Kidney capillary endothelial cell (primary cell): Measurements from ENCODE around the gene RBM12.
"Not testable (repeated sequence)": the region's sequence is repeated elsewhere in the genome, so short reads cannot be mapped to it uniquely, and the experiment has no call there.

ENCODE experiments used
- DNase-seq: peaks from one replicate; pipeline ENCODE4 v3.0.0-alpha.2; 2018; ENCODE audit warnings: low spot score

Gene RBM12

DNA sequence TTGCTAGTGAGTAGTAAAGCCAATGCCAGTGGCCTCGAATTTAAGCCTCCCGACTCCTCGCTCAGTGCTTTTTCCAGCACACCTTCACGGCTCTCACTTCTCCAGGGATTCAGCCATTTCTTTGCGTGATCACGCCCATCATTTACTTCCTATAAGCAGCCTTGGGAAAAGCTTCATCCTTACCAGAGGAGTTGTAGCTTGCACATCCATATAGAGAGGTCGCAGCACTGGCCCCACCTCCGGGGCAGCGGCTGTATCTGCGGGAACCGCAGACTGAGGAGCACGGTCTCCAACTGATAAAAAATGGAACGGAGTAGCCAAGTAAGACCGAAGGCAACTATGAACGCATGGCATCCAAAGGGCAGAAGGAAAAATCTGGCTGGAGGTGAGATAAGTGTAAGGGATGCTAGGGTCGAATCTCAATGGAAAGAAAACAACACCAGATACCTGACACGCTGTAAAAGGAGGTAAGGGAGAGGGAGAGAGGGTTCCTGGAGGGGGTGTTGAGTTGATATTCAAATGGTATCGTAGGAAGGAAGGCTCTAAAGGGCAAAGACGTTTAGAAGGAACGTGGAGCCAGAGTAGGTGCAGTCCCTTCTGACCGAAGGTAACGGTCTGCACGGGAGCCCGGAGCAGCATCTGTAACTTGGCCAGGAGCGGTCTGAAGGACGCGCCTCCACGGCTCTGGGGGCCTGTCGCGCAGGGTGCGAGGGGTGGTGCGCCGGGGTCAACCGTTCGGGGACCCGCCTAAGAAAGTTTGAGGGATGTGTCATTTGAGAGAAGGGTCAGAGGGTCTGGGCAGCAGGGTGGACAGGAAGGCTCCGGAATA lies 33.8 kb upstream of the RBM12 start:
- DNase-seq = no peak

DNA sequence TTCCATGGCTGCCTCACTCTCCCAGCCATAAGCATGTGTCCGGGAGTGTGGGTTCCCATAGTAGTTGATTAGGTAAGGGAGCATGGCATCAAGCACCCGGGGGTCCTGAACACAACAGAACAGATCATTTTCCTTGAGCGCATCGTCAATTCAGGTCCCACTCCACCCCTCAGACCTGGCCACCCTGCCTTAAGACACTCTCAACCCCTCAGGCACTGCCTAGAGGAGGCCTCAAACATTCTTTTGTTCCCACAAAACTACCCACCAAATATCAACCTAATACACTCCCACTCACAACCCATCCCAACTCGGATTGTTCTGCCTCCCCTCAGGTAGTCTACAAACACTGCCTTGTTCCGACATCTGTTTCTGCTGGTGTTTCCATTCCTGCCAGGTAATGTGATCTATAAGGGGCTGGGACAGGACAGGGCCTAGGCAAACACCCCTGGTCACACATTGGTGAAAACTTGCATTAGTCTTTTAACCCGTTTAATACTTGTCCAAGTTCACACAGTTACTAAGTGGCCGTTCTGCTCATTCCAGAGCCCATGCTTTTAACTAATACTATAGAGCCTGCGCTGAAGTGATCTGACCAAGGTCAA lies 33.1 kb upstream of the RBM12 start:
- DNase-seq = no peak

DNA sequence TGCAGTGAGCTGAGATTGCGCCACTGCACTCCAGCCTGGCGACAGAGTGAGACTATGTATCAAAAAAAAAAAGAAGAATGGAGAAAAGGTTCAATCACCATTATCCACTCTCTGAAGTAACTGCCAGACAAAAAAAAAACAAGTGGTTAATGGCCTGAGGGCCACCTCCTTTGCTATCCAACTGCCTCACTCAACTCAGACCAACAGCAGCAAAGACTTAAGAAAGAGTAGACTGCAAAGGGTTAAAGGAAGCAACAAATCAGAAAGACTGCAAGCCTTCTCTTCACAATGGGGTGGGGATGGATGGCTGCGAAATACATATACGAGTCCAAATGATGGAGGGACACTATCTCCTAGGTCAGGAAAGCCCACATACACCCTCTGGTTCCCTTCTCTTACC lies 31.3 kb upstream of the RBM12 start:
- DNase-seq = no peak

DNA sequence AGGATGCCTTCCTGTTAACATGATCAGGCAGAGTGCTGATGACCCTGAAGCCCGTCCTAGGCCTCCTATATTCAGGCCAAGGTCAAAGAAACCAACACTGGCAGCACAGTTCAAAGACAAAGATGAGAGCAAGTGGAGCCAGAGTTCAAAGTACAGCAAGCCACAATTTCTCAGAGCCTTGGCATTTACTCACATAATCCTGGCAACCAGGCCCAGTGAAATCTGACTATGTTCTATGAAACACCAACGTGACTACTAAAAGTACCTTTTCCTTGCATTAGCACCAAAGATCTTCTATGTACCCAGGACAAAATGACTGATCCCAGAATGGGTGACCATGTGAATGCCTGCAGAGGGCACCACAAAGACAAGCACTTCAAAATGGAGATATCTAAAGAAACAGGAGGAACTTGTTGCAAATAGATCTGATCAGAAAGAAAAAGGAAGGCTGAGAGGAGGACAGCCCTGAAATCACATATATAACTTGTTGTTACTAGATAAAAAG lies 30.6 kb upstream of the RBM12 start:
- no peak for DNase-seq

DNA sequence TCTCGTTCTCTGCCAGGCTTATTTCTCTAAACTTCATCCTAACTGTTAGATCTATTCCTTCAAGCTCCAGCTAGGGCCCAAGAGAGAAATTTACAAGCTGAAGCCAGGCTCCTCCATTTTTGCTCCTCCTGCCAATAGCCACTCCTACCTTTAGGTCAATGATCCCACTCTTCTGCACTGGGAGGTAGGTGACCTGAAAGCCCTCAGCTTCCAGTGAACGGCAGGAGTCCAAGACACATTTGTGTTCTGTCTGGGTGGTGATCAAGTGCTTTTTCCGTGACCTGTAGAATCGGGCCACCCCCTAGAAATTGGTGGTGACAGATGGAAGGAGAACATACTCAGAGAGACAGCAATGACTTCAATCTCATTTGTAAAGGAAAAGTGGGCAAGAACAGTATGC lies 25.6 kb upstream of the RBM12 start:
- DNase-seq = no peak

DNA sequence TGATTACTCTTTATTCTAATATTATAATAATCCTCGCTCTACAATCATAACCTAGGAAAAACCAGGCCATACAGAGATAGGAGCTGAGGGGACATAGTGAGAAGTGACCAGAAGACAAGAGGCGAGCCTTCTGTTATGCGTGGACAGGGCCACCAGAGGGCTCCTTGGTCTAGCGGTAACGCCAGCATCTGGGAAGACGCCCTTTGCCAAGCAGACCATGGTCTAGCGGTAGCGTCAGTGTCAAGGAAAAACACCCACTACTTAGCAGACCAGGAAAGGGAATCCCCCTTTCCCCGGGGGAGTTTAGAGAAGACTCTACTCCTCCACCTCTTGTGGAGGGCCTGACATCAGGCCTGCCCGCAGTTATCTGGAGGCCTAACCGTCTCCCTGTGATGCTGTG lies 22.2 kb upstream of the RBM12 start:
- not testable (repeated sequence) for DNase-seq

DNA sequence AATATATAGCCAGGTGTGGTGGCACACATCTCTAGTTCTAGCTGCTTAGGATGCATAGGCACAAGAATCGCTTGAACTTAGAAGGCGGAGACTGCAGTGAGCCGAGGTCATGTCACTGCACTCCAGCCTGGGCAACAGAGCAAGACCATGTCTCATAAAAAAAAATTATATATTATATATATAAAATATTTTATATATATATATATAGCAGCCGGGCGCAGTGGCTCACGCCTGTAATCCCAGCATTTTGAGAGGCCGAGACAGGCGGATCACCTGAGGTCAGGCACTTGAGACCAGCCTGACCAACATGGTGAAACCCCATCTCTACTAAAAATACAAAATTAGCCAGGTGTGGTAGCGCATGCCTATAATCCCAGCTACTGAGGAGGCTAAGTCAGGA lies 20.7 kb upstream of the RBM12 start:
- not testable (repeated sequence) for DNase-seq

DNA sequence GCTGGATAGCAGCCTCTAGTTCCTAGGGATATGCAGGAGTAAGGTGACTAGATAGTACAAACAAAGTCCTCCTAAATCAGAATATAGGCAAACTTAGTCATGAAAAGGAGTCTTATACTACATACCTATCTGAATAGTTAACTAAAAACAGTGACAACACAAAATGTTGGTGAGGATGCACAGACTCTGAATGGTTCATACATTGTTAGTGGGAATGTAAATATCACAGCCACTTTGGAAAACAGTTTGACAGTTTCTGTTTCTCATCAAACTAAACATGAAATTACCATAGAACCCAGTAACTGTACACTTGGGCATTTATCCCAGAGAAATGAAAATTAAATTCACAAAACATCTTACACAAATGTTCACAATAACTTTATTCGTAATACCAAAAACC lies 17.3 kb upstream of the RBM12 start:
- DNase-seq = no peak

DNA sequence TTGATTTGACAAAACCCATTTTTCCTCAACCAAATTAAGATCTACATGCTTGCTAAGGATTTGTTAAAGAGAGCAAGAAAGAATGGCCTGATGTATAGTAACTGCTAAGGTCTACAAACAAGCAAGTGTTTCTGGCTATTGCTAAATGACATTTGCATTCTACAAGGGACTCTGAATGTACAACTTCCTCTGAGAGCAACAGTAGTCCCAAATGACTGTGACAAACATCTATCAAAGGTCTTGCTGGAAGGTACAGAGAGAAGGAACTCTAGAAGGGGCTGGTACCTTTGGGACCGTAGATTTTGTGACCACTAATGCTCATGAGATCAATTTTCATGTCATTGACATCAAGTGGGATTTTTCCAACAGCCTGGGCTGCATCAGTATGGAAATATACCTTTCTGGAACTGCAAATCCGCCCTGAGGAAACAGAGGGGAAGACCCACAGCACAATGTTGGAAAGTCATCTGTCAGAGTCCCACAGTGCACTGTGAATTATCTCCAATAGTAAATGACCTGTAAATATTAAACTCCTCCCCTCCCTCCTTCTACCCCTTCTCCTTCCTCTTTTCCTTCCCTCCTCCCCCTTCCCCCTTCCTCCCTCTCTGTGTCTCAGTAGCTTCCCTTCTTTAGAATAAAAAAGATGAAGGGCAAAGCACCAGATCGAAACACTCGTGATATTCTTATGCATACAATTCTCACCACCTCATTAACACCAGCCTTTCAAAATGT lies 15.9 kb upstream of the RBM12 start:
- no peak for DNase-seq

DNA sequence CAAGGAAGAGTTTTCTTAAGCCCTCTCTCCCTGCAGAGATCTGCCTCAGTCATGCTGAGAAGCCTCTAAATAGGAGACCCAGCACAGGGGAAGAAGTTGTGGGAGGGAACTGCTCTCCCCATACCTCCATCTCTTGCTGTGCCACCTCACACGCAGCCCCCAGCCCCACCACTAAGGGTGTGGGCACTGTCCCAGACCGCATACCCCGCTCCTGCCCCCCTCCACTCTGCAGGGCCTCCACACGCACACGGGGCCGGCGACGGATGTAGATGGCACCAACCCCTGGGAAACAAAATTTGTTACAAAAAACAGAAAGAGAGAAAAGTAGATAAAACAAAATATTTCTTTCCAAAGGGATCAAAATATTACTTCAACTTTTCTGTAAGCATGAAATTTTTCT lies 10.2 kb upstream of the RBM12 start:
- no peak for DNase-seq

DNA sequence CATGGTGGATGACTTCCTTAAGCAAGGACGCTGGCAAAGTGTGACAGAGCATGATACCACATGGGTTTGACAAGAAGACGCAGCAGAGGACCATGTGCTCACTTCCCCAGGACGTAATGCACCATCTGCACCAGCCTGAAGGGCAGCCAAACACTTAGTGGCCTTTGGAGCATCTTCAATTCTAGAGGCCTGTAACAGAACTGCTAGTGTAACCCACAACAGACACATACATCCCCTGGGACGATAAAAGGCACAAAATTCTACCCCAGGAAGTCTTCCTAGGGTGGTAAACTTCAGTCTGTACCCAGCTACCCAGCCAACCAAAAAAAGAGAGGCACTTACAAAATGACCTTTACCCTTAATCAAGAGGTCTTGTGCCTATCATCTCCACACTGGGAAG lies 9.2 kb upstream of the RBM12 start:
- no peak for DNase-seq

DNA sequence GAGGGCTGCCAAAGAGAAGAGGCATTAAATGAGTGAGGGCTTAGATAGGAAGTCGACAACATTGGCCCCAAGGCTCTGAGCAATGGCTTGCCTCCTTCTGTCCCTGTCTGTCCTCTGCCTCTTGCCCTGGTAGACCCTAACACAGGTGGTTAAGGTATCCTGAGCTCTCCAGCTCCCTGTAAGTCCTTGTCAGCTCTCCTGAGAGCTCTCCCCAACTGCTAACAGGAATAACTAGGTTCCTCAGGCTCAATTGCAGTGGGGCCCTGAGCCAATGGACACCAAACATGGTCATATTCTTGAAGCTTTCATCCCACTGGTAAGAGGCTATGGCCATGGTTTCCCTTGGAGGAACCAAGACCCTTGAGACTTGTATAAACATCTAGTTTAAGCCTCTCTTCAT lies 5.0 kb upstream of the RBM12 start:
- DNase-seq = no peak

DNA sequence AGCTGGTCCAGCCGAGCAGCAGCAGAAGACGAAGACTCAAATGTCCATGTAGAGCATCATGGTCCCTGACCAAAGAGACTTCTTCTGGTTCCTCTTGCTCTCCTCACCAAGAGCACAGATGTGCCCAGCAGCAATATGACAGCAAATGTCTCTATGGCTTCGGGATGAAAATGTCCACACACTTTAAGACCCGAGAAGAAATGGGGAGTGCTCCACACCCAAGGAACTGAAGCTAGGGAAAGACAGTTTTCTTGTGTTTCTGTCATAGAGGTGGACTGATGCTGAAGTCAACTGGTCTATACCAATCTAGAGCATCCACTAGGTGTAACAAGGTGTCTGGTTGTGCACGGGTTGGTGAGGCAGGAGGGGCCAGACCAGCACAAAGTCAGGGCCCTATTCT lies 4.5 kb upstream of the RBM12 start:
- DNase-seq = no peak

DNA sequence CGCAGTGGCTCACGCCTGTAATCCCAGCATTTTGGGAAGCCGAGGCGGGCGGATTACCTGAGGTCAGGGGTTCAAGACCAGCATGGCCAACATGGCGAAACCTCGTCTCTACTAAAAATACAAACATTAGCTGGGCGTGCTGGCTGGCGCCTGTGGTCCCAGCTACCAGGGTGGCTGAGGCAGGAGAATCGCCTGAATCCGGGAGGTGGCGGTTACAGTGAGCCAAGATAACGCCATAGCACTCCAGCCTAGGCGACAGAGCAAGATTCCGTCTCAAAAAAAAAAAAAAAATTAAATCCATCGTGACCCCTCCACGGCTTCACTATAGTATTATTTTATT lies 1.2 kb upstream of the RBM12 start:
- no peak for DNase-seq

DNA sequence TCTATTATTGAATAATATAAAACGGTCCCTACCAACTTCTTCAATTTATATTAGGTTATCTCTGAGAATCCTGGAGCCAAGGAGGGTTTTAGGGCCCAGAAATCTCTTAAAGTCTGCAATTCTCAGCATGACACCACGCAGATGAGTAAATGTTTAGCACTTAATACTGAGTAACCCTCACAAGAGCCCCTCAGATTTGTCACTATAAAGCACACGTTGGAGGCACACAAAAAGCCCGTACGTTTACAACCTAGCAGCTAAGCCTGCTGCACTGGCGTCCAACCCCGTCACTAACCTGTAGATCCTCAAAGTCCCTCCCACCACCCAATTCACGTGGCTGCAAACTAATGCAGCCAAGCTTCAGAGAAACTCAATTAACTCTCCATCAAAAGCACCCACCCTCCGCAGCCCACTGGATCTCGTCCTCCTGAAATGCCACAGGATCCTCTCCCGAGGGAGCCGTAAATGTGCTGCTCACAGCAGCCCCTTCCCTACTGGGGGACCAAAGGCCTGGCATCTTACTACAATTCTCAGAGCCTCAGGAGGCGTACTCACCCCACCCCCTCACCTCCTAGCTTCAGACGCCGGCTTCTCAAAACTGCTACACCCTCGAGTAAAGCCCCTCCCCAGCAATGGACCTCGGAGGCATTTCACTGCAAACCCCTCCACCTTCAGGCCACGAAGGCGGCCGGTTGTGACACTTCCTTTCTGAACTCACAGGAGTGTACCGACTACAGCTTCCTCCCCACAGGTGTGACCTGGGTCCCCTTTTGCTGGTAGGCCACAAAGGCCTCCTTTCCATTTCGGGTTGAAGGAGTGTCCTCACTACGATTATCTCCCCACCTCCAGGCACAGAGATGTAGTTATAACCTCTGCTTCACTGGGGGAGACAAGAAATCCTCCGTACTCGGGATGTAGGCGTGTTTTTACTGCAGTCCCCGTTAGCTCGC lies 909 bp downstream of the RBM12 start:
- DNase-seq = peak; percentile 16

DNA sequence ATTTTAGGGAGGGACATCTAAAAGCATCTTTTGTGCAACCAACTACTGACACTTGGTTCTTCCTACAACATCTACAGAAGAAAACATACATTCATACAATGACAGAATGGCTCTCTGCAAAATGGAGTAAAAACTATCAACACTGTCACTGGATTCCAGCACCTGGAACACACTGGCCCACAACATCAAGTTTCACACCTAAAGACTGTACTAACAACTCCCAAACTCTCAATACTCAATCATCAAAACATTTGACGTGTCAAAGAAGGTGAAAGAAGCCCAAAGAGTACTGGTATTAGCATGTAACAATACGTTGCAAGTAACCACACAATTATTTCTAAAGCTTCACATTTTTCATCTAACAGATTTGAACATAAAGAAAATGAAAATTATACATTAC lies 2.1 kb downstream of the RBM12 start:
- DNase-seq = no peak

DNA sequence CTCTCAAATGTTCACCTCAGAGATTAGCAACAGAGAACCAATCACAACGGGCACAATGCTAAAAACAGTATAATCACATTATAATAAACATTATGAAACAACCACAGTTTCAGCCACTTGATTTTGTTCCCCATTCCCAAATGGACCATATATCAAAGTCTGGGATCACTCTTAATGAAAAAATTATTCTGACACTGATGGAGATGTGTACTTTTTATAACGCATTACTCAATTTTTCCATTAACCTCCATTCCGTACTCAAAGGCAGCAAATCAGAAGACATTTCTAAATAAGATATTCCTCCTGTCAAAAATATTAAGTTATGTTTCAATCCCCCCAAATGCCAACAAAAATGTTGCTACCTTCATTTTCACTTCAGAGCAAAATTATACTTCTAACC lies 2.8 kb downstream of the RBM12 start:
- DNase-seq = no peak

DNA sequence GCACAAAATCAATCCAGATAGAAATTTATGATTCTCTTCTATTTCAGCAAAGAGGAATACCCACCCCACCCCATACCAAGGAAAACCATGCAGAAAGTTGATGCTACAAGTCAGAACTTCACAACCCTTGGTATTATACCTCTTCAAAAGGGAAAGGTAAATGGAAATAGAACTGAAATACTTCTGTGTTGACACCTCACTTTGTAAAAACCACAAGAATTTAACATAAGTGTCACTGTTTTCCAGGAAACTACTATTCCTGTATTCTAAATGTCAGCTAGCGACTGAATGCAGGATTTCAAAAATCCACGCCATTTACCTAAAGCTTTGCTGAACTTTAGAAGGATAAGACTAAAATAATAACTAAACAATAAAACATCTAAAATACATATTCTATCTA lies 3.6 kb downstream of the RBM12 start:
- DNase-seq = no peak

DNA sequence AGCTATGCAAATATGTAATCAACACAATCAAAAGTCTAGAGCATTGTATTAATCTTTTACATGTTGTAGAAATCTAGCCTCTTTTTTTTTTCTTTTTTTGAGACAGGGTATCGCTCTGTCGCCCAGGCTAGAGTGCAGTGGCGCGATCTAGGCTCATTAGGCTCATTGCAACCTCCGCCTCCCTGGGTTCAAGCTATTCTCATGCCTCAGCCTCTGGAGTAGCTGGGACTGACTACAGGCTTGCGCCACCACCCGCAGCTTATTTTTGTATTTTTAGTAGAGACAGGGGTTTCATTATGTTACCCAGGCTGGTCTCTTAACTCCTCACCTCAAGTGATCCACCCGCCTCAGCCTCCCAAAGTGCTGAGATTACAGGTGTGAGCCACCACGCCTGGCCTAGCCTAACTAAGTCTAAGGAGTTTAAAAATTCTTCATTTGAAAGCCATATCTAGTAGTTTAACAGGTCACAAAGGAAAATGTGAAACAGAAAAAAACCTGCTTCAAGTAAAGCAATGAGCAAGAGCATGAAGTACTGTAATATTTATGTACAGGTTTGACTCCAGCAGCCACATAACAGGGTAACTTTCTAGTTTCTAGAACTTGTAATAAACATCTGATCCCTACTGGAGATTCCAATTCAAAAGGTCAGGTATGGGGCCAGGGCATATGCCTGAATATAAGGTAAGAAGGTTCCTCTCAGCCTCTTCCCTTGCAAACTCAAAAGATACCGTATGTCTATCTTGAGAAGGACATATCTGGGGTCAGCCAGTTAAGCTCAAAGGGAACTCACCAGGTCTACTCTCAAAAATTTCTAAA lies 4.4 kb downstream of the RBM12 start:
- DNase-seq = no peak

DNA sequence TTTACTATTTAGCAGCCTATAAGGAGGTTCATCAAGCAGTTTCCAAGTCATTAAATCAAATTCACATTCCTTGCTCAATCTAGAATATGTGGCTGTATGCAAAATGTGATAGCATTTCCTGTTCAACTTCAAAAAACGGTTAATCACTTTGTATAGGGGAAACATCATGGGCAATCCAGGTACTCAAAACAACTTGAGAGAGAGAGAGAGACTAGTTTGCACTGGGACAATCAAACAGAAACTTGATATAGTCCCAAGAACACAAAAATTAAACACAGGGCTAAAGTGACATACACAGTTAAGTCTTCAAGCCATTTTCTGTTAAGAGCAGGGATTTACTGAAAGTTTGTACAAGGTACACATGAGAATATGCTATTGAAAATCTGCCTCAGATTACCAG lies 7.4 kb downstream of the RBM12 start:
- no peak for DNase-seq

DNA sequence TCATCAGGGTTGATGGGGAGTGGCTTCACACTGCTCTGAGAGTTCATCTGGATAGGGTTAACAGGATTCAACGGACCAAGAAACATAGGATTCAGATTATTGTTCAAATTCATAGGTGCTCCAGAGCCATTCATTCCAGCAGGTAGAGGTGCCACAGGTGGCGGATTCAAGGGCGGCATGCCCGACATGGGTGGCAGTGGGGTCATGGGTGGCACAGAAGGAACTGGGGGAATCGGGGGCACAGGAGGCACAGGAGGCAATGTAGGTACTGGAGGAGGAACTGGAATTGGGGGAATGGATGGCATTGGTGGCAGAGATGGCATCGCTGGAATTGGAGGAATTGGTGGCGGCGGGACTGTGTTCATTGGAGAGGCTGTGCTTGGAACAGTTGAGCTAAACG lies 10.3 kb downstream of the RBM12 start:
- no peak for DNase-seq
